ENCODE data around the gene WNT3. TPM values are rescaled to one million over a fixed set of nuclear protein-coding genes. Genes with fewer than 3 reads are reported as not detected.

WNT3 gene
- total and polyA plus RNA-seq, 3 experiments from 2014 or later: not detected

GRCh38 chr17:46776298-46777005 is 42.0 kb downstream of the WNT3 start:
- H3K9me3 Mint-ChIP-seq: no peaks in the 10 kb centered on the region
- H3K4me3 Mint-ChIP-seq: peak overlapping the region in 1 of 7 donors; percentile 44
- H3K27ac Mint-ChIP-seq: no peak overlapping the region
- H3K27me3 Mint-ChIP-seq: peaks cover 35 to 63% of the 10 kb centered on the region in 2 donors
- H3K4me3 ChIP-seq (ENCODE audit: low read length): no peak overlapping the region
- H3K27me3 ChIP-seq (ENCODE audit: insufficient read depth, low read length, poor library complexity, severe bottlenecking): peaks cover 20% of the 10 kb centered on the region
- peaks cover 6% of the 10 kb centered on the region for H3K4me1 ChIP-seq (ENCODE audit: insufficient read depth, low read length)
- ChIA-PET POLR2A (no interaction called here), CTCF (no interaction called here)
- no peaks in the 10 kb centered on the region for H3K36me3 Mint-ChIP-seq
- H3K27ac ChIP-seq (ENCODE audit: low read depth, low read length): no peak overlapping the region
- DNase-seq: no peak
- H3K9me3 ChIP-seq (ENCODE audit: low read length): no peaks in the 10 kb centered on the region
- H3K36me3 ChIP-seq (ENCODE audit: insufficient read depth, low read length): no peaks in the 10 kb centered on the region
- H3K4me1 Mint-ChIP-seq: peaks cover 4 to 13% (median 6%) of the 10 kb centered on the region in 3 donors

GRCh38 chr17:46774108-46774737 is 44.3 kb downstream of the WNT3 start:
- no peaks in the 10 kb centered on the region for H3K9me3 Mint-ChIP-seq
- Histone ChIP-seq H3K27ac (ENCODE audit: low read depth, low read length) (no peak overlapping the region), H3K4me3 (ENCODE audit: low read length) (no peak overlapping the region), H3K4me1 (ENCODE audit: insufficient read depth, low read length) (peaks cover 15% of the 10 kb centered on the region), H3K27me3 (ENCODE audit: insufficient read depth, low read length, poor library complexity, severe bottlenecking) (peaks cover 30% of the 10 kb centered on the region), H3K9me3 (ENCODE audit: low read length) (no peaks in the 10 kb centered on the region), H3K36me3 (ENCODE audit: insufficient read depth, low read length) (no peaks in the 10 kb centered on the region)
- peaks cover 40 to 68% of the 10 kb centered on the region in 2 donors for H3K27me3 Mint-ChIP-seq
- DNase-seq: peak in 1 of 5 donors; percentile 27
- no peaks in the 10 kb centered on the region for H3K36me3 Mint-ChIP-seq
- POLR2A ChIA-PET: no interaction called here
- peaks cover 4 to 26% (median 9%) of the 10 kb centered on the region in 3 donors for H3K4me1 Mint-ChIP-seq
- peak overlapping the region in 3 of 7 donors; percentile 8 to 66 (median 8) for H3K4me3 Mint-ChIP-seq
- CTCF ChIA-PET: interaction anchor here (0.9 kb wide), 1 partner anchor 15 kb away, joined by 3 read pairs; no protein-coding TSS in a partner anchor
- H3K27ac Mint-ChIP-seq: peak overlapping the region in 1 of 8 donors; percentile 50

- Histone ChIP-seq H3K9me3 (ENCODE audit: low read length) (no peaks in the 10 kb centered on the region), H3K4me1 (ENCODE audit: insufficient read depth, low read length) (peaks cover 15% of the 10 kb centered on the region), H3K27me3 (ENCODE audit: insufficient read depth, low read length, poor library complexity, severe bottlenecking) (peaks cover 30% of the 10 kb centered on the region), H3K4me3 (ENCODE audit: low read length) (no peak overlapping the region), H3K36me3 (ENCODE audit: insufficient read depth, low read length) (no peaks in the 10 kb centered on the region), H3K27ac (ENCODE audit: low read depth, low read length) (no peak overlapping the region)
- no peaks in the 10 kb centered on the region for H3K36me3 Mint-ChIP-seq
- H3K4me3 Mint-ChIP-seq: no peak overlapping the region
- peaks cover 35 to 66% of the 10 kb centered on the region in 2 donors for H3K27me3 Mint-ChIP-seq
- no peak for DNase-seq
- ChIA-PET CTCF (no interaction called here), POLR2A (no interaction called here)
- no peak overlapping the region for H3K27ac Mint-ChIP-seq
- H3K4me1 Mint-ChIP-seq: peaks cover 4 to 27% (median 9%) of the 10 kb centered on the region in 3 donors
- H3K9me3 Mint-ChIP-seq: peaks cover 0 to 2% (median 0%) of the 10 kb centered on the region in 5 donors
Observed at GRCh38 chr17:46773676-46774075, 44.8 kb downstream of the WNT3 start.

GRCh38 chr17:46773221-46773605 is 45.3 kb downstream of the WNT3 start:
- Histone ChIP-seq H3K36me3 (ENCODE audit: insufficient read depth, low read length) (no peaks in the 10 kb centered on the region), H3K27ac (ENCODE audit: low read depth, low read length) (no peak overlapping the region), H3K27me3 (ENCODE audit: insufficient read depth, low read length, poor library complexity, severe bottlenecking) (peaks cover 30% of the 10 kb centered on the region), H3K4me1 (ENCODE audit: insufficient read depth, low read length) (peaks cover 15% of the 10 kb centered on the region), H3K4me3 (ENCODE audit: low read length) (no peak overlapping the region), H3K9me3 (ENCODE audit: low read length) (no peaks in the 10 kb centered on the region)
- Mint-ChIP-seq H3K9me3 (peaks cover 0 to 2% (median 0%) of the 10 kb centered on the region in 5 donors), H3K27me3 (peaks cover 32 to 62% of the 10 kb centered on the region in 2 donors), H3K4me3 (peak overlapping the region; percentile 6 to 88 (median 74)), H3K27ac (no peak overlapping the region), H3K4me1 (peaks cover 4 to 27% (median 9%) of the 10 kb centered on the region in 3 donors), H3K36me3 (no peaks in the 10 kb centered on the region)
- CTCF ChIA-PET: no interaction called here
- POLR2A ChIA-PET: no interaction called here
- DNase-seq: no peak

GRCh38 chr17:46772475-46773220 is 45.8 kb downstream of the WNT3 start:
- CTCF ChIA-PET: no interaction called here
- H3K36me3 Mint-ChIP-seq: no peaks in the 10 kb centered on the region
- H3K36me3 ChIP-seq (ENCODE audit: insufficient read depth, low read length): no peaks in the 10 kb centered on the region
- peaks cover 4 to 27% (median 9%) of the 10 kb centered on the region in 3 donors for H3K4me1 Mint-ChIP-seq
- peak overlapping the region in 1 of 8 donors; percentile 27 for H3K27ac Mint-ChIP-seq
- H3K27me3 ChIP-seq (ENCODE audit: insufficient read depth, low read length, poor library complexity, severe bottlenecking): peaks cover 30% of the 10 kb centered on the region
- H3K27ac ChIP-seq (ENCODE audit: low read depth, low read length): no peak overlapping the region
- H3K4me3 ChIP-seq (ENCODE audit: low read length): peak overlapping the region; percentile 47
- POLR2A ChIA-PET: no interaction called here
- H3K9me3 Mint-ChIP-seq: peaks cover 0 to 2% (median 0%) of the 10 kb centered on the region in 5 donors
- H3K9me3 ChIP-seq (ENCODE audit: low read length): no peaks in the 10 kb centered on the region
- H3K4me1 ChIP-seq (ENCODE audit: insufficient read depth, low read length): peaks cover 15% of the 10 kb centered on the region
- H3K27me3 Mint-ChIP-seq: peaks cover 31 to 56% of the 10 kb centered on the region in 2 donors
- peak in 1 of 5 donors; percentile 46 for DNase-seq
- peak overlapping the region; percentile 74 to 93 (median 86) for H3K4me3 Mint-ChIP-seq

- H3K27me3 ChIP-seq (ENCODE audit: insufficient read depth, low read length, poor library complexity, severe bottlenecking): peaks cover 30% of the 10 kb centered on the region
- DNase-seq: peak in 2 of 5 donors; percentile 11 to 47
- H3K4me1 ChIP-seq (ENCODE audit: insufficient read depth, low read length): peaks cover 15% of the 10 kb centered on the region
- Mint-ChIP-seq H3K27ac (peak overlapping the region in 1 of 8 donors; percentile 27), H3K4me1 (peaks cover 4 to 27% (median 9%) of the 10 kb centered on the region in 3 donors), H3K36me3 (no peaks in the 10 kb centered on the region), H3K27me3 (peaks cover 29 to 50% of the 10 kb centered on the region in 2 donors), H3K4me3 (peak overlapping the region; percentile 74 to 93 (median 86)), H3K9me3 (peaks cover 0 to 2% (median 0%) of the 10 kb centered on the region in 5 donors)
- no peaks in the 10 kb centered on the region for H3K36me3 ChIP-seq (ENCODE audit: insufficient read depth, low read length)
- POLR2A ChIA-PET: no interaction called here
- no peak overlapping the region for H3K27ac ChIP-seq (ENCODE audit: low read depth, low read length)
- H3K9me3 ChIP-seq (ENCODE audit: low read length): no peaks in the 10 kb centered on the region
- H3K4me3 ChIP-seq (ENCODE audit: low read length): peak overlapping the region; percentile 47
- CTCF ChIA-PET: no interaction called here
Observed at GRCh38 chr17:46771561-46772474, 46.7 kb downstream of the WNT3 start.

- Mint-ChIP-seq H3K36me3 (no peaks in the 10 kb centered on the region), H3K4me1 (peaks cover 4 to 27% (median 9%) of the 10 kb centered on the region in 3 donors), H3K9me3 (peaks cover 0 to 2% (median 0%) of the 10 kb centered on the region in 5 donors), H3K27ac (no peak overlapping the region), H3K27me3 (peaks cover 25 to 43% of the 10 kb centered on the region in 2 donors), H3K4me3 (peak overlapping the region; percentile 50 to 81 (median 64))
- Histone ChIP-seq H3K27me3 (ENCODE audit: insufficient read depth, low read length, poor library complexity, severe bottlenecking) (peaks cover 30% of the 10 kb centered on the region), H3K27ac (ENCODE audit: low read depth, low read length) (peak overlapping the region; percentile 24), H3K9me3 (ENCODE audit: low read length) (no peaks in the 10 kb centered on the region), H3K36me3 (ENCODE audit: insufficient read depth, low read length) (no peaks in the 10 kb centered on the region), H3K4me3 (ENCODE audit: low read length) (no peak overlapping the region), H3K4me1 (ENCODE audit: insufficient read depth, low read length) (peaks cover 15% of the 10 kb centered on the region)
- DNase-seq: peak in 1 of 5 donors; percentile 56
- CTCF ChIA-PET: no interaction called here
- POLR2A ChIA-PET: no interaction called here
Observed at GRCh38 chr17:46770818-46771560, 47.5 kb downstream of the WNT3 start.
